DMS 273 treated with DMSO at 0.1 percent for 48 hours (cell line): ENCODE measurements around the gene RGS6.

ENCODE experiments used
- DNase-seq: peaks from one replicate; lab custom pipeline; 2025; lab: John Stamatoyannopoulos, UW

RGS6 gene

GRCh38 chr14:72527591-72527990 is 595.4 kb downstream of the RGS6 start:
- no peak for DNase-seq

GRCh38 chr14:72528059-72528862 is 596.0 kb downstream of the RGS6 start:
- no peak for DNase-seq

GRCh38 chr14:72528863-72529175 is 596.6 kb downstream of the RGS6 start:
- no peak for DNase-seq

GRCh38 chr14:72532686-72533454 is 600.6 kb downstream of the RGS6 start:
- DNase-seq: no peak

DNA sequence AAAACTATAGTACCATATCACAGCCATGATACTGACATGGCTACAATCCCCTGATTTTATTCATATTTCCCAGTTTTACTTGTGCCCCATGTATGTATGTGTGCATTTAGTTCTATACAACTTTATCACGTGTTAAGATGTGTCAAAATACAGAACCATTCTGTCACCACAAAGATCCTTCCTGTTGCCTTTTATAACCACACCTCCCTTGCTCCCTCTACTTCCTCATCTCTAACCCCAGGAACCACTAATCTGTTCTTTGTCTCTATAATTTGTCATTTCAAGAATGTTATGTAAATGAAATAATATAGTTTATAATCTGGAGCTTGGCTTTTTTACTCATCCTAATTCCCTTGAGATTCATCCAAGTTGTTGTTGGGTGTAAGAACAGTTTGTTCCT is 603.3 kb downstream of the RGS6 start:
- no peak for DNase-seq

DNA sequence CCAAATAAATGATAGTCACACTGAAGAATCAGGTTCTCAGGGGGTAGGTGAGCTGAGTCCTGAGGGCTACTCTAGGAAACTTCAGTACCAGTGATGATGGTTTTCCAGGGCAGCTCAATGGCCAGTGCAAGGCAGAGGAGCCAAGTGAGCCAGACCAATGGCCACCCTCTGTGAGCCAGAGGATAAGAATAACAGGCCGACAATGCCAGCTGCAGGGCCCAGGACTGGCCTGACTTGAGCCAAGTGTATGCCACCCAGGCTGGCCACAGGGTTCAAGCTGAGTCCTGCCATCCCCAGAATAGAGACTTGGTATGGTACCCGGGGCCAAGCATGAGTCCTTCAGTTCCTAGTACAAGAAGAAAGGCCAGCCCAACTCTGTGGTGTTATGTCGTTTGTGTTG is 606.2 kb downstream of the RGS6 start:
- no peak for DNase-seq

GRCh38 chr14:72539661-72540315 is 607.6 kb downstream of the RGS6 start:
- no peak for DNase-seq

- no peak for DNase-seq
Observed at GRCh38 chr14:72540836-72541235, 608.6 kb downstream of the RGS6 start.

DNA sequence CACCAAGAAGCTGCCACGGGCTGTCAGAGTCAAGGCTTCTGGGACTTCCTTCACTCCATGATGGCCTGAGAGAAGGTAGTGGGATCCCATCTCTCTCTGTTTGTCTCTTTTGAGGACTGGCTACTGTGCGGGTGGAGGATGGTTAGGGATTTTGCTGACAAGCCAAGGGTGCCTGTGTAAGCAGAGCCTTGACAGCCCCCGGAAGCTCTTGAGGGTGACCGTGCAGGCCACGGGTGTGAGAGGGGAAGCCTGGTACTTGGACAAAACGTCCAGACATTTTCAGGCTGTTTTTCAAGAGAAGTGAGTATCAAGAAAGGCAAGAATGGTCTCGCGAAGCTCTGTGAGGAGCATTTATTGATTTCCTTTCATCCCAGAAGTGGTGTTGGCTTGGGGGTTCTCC is 609.3 kb downstream of the RGS6 start:
- DNase-seq: no peak

DNA sequence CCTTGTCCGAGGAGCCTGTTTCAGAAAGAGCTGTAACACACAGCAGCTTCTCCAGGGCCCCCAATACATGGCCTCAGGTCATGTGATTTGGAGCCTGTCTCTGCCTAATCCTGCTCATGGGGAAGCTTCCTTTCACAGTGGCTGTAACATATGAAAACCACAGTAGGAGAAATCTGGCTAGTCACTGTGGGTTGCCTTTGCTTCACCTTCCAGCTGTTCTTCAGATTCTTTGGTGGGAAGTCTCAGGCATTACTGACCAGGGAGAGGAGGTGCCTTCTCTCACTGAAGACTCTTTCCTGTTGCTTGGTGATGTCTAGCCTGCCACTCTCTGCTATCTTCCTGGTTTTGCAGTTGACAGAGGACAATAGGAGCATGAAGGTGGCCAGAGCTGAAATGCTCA is 611.1 kb downstream of the RGS6 start:
- DNase-seq: no peak

GRCh38 chr14:72544615-72545387 is 612.6 kb downstream of the RGS6 start:
- peak; percentile 20 for DNase-seq

DNA sequence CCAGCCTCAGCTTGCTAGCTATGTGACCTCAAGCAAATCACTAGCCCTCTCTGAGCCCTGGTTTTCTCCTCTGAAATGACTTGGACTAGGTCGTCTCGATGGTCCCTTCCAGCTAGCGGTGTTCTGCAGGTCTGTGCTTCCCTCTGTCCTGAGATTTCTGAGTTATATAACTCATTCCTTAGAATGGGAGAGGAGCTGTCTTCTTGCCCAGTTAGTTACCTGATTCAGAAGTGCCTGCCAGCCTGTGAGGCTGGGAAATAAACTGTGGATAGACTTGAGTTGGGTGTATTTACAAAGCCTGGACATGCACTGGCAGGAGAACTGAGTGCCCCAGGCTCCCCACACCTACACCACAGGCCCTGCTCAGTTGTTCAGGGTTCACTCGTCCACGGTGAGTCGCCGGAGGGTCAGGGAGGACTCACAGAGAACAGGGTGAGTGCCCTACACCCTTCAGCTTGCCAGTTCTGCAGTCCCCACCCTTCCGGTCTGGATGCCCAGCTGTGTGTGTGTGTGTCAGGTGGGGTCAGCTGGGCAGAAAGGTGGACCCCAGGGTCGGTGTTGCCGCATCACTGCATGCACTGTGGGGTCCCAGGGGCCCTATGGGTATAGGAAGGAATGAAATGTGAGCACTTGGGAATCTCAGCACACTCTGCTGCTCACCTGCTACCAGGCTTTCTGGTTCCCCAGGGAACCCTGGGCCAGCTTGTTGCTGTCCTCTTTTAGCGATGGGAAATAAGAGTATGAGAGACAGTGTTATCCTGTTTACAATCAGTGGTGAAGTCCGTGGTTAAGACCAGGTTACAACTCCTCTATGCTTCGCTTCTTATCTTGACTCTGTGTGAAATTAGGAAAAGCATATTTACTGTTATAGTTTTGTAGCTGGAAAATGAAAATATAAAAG is 613.4 kb downstream of the RGS6 start:
- DNase-seq: no peak

GRCh38 chr14:72546344-72547016 is 614.3 kb downstream of the RGS6 start:
- no peak for DNase-seq

DNA sequence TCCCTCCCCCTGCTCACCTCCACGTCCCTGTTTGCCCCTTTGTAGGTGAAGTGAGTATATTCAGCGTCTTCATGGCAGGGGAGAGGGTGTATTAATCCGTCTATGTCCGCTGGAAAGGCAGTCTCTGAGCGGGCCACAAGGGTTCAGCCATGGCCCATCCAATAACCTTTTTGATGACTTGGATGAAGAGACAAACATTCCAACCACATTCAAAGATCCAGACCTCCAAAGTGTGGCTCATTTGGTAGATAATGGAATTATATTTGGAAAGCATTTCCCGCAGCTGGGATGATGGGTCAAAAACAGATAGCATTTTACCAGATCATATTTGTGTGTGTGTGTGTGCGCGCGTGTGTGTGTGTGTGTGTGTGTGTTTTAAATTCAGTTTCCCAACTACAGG is 615.8 kb downstream of the RGS6 start:
- DNase-seq: no peak

GRCh38 chr14:72549026-72549425 is 616.8 kb downstream of the RGS6 start:
- DNase-seq: no peak

GRCh38 chr14:72549854-72550253 is 617.6 kb downstream of the RGS6 start:
- no peak for DNase-seq

DNA sequence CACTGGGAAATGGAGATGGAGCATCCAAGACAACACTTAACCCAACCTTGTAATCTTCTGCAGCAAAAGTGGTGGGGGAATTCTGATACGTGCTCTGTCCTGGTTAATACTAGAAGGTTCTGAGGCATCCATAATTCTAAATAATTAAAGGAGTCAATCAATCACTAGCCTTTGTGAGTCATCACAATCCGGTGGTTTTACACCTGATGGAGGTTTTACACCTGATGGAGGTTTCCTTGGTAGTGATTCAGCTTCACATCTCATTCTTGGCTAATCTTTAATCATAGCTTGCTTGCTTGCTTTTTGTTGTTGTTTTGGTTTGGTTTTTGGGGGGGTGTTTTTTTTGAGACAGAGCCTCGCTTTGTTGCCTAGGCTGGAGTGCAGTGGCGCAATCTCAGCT is 618.3 kb downstream of the RGS6 start:
- DNase-seq: no peak

GRCh38 chr14:72552236-72552635 is 620.0 kb downstream of the RGS6 start:
- no peak for DNase-seq

- DNase-seq: no peak
Observed at GRCh38 chr14:72553161-72553560, 620.9 kb downstream of the RGS6 start.

- DNase-seq: no peak
Observed at GRCh38 chr14:72553656-72554055, 621.4 kb downstream of the RGS6 start.

GRCh38 chr14:72554401-72554800 is 622.2 kb downstream of the RGS6 start:
- no peak for DNase-seq
